GM18505 (cell line): ENCODE results near the gene VPS35L.

ENCODE experiments used
- ATAC-seq: cut with Tn5 transposase; IDR thresholded peaks from one replicate; pipeline ENCODE4 v1.9.1; 2021; ENCODE audit not compliant: unreplicated experiment
- POLR2A ChIP-seq: IDR thresholded peaks from 4 replicates; pipeline ENCODE4 v1.6.1; 2011; ENCODE audit warnings: borderline replicate concordance; ENCODE audit not compliant: insufficient read depth, insufficient read length; ENCODE audit errors: extremely low read depth

Gene VPS35L

DNA sequence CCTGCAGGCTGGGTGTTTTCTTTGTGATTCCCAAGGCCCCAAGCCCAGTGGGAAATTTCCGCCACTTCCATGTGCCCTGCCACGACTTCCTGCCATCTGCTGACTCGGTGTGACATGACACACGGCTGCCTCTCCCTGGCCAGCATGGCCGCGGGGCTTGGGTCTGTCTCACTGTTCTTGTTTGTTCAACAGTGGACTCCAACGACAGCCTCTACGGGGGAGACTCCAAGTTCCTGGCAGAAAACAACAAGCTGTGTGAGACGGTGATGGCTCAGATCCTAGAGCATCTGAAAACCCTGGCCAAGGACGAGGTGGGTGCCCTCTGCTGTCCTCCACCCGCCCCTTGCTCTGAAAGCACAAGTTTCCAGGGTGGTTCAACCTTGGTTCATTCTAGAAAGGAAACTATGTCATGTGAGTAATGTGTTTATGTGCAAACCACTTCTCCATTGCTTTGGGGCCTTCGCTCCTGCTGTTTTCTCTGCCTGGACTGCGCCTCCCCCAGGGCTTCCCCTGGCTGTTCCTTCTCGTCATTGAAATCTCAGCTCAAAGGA is 135.7 kb downstream of the VPS35L start:
- TF ChIP-seq POLR2A: no peak
- no peak for ATAC-seq

DNA sequence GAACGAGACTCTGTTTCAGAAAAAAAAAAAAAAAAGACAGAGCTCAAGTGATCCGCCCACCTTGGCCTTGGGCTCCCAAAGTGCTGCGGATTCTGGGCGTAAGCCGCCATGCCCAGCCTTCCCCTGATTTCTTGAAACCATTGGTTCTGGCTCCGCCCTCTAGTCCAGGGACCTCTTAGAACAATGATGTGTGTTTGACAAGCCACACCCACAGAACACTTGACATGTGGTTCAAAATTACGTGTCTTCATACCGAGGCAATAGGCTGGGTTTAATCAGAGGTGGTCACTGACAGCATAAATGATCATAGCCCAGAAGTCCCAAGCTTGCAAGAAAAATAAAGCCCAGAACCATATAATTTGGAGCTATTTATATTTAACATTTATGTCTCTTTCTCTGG is 139.5 kb downstream of the VPS35L start:
- ATAC-seq: no peak
- no peak for TF ChIP-seq POLR2A

DNA sequence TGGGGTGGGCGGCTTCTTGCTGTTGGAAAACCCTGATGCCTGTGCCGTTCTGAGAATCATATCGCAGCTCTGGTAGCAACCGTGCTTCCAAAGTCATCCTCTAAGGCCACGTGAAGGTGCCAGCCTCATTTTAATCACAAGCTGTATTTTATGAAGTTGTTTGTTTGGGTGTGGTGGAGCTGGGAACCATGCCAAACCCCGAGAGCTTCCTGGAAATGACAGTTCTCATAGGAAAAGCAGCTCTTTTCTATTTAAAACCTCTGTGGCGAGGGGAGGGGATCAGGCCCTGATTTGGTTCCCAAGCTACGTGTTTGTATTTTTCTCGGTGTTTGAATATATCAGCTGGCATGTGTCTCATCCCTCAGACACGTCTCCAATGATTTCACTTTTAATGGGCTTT is 140.8 kb downstream of the VPS35L start:
- ATAC-seq: no peak
- no peak for TF ChIP-seq POLR2A

- ATAC-seq: no peak
- no peak for TF ChIP-seq POLR2A
Measured at GRCh38 chr16:19696961-19697360, 141.5 kb downstream of the VPS35L start.

GRCh38 chr16:19697756-19698318 is 142.3 kb downstream of the VPS35L start:
- no peak for ATAC-seq
- TF ChIP-seq POLR2A: no peak

- no peak for ATAC-seq
Measured at GRCh38 chr16:19698480-19699465, 143.3 kb downstream of the VPS35L start.

GRCh38 chr16:19699472-19699871 is 144.0 kb downstream of the VPS35L start:
- ATAC-seq: no peak
- TF ChIP-seq POLR2A: no peak

More at GRCh38 chr16:19698480-19699465, 143.3 kb downstream of the VPS35L start:
- TF ChIP-seq POLR2A: no peak

- ATAC-seq: no peak
- no peak for TF ChIP-seq POLR2A
Measured at GRCh38 chr16:19700319-19700781, 144.8 kb downstream of the VPS35L start.

GRCh38 chr16:19701091-19701490 is 145.6 kb downstream of the VPS35L start:
- no peak for TF ChIP-seq POLR2A
- ATAC-seq: no peak

- TF ChIP-seq POLR2A: no peak
- ATAC-seq: no peak
Measured at GRCh38 chr16:19703172-19703889, 147.8 kb downstream of the VPS35L start.

DNA sequence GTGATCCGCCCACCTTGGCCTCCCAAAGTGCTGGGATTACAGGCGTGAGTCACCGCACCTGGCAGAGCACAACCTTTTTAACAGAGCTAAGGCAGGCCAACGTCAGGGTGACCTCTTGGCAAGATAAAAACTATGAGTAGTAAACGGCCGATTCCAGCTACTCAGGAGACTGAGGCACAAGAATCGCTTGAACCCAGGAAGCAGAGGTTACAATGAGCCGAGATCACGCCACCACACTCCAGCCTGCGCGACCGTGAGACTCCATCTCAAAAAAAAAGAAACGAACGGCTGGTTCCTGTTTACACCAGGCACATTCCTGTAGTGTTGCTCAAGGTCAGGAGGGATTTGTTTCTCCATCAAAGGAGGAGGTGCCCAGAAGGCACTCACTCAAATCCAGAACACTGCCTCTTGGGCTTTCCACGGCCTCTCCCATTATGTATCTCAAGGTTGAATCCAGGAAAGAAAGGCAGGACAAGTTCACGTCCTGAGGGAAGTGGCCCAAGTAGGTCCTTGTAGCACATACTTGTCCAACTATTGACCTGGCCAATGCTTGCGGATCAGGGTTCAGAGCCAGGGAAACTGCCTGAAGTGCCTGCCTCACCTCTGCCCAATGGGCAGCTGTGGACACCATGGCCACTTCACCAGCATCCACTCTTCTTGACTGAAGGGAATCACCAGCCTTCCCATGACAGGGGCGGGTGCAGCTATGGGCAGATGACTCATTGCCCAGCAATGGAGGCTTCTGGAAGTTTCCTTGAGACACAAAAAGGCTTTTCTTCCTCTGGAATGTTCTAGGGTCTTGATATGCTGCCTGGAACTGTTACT is 149.0 kb downstream of the VPS35L start:
- ATAC-seq: no peak
- no peak for TF ChIP-seq POLR2A

- ATAC-seq: no peak
- no peak for TF ChIP-seq POLR2A
Measured at GRCh38 chr16:19705146-19705501, 149.6 kb downstream of the VPS35L start.
